TTC549 (cell line): ENCODE measurements around the gene RASSF7.

Experiments used
- FAIRE-seq: peaks from 2 replicates; lab custom pipeline; 2012; peaks lifted over from hg19 to GRCh38; lab: Jason Lieb, UNC

Gene RASSF7

DNA sequence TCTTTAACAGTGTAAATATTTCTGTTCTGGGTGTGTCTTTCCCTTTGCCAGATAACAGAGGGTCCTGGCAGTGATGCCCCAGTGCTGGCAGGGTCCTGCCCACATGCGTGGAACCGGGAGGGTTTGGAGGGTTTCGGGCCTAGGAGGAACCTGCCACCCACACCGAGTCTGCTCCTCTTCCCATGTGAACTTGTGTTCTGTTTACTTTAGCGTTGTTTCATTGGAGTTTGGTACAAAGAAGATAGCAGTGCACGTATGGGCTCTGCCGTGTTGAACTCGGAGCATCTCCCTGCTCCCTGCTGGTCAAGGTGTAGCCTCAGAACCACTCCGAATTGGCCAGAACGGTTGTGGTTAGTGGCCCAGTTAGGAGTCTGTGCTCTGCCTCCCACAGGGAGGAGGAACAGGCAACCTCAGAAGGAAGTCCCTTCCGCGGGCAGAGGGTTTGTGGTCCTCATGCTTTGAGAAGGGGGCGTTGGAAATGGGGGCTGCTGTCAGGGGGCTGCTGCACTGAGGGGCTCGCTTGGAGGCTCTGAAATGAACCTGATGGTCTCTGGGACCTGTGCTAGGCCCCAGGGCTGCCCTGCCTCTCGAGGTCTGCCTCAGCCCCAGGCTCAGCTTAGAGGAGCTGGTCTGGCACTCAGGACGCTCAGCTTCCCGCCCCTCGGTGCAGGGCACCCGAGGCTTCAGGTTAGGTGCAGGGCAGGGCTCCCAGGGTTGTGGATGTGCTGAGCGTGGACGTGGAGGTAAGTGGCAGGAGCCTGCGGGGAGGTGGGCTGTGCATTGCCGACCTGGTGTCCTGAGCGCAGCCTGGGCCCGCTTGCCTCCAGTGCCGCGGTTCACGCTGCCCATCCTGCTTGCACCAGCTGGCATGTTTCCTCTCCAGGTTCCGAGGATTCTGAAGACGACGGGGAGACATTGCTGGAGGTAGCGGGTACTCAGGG lies 25.9 kb downstream of the RASSF7 start:
- no peak for FAIRE-seq

DNA sequence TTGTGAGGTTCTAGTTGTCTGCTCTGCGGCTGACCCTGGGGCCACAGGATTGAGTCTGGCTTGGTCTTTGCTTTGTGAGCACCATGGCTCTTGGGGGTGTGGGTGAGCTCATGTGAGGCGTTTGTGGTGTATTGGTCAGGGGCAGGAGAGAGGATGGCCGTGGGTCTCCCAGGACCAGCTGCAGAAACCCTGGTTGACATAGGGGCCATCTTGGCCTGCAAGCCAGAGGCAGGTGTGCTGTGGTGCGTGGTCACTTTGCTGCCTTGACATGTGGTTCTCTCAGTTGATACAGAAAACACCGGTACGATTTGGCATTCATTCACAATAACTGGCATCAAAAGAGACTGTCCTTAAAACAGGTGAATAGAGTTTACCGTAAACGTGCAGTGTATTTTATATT lies 26.8 kb downstream of the RASSF7 start:
- FAIRE-seq, result no peak

DNA sequence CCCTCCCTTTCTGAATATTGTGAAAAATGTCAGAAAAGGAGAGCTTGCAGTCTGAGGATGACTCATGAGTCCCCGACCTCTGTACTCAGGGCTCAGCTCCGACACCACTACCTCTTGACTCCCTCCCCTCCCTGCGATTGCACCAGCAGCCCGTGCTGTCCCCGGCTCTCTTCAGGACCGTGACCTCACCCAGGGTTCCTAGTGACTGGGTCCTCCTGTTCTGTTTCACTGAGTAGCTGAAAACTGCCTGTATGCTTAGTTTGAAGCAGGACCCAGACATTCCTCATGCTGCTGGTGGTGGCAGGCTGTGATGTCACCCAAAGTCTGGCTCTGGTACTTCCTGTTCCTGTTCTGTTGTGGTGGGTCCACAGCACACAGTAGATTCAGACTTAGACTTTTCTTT lies 27.2 kb downstream of the RASSF7 start:
- no peak for FAIRE-seq

DNA sequence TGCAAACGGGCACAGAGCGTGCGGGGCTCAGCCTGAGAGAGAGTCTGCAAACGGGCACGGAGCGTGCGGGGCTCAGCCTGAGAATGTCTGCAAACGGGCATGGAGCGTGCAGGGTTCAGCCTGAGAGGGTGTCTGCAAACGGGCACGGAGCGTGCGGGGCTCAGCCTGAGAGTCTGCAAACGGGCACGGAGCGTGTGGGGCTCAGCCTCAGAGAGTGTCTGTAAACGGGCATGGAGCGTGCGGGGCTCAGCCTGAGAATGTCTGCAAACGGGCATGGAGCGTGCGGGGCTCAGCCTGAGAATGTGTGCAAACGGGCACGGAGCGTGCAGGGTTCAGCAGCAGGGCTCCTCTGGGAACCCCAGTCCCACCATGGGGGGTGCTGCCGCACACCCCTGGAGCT lies 29.0 kb downstream of the RASSF7 start:
- no peak for FAIRE-seq

DNA sequence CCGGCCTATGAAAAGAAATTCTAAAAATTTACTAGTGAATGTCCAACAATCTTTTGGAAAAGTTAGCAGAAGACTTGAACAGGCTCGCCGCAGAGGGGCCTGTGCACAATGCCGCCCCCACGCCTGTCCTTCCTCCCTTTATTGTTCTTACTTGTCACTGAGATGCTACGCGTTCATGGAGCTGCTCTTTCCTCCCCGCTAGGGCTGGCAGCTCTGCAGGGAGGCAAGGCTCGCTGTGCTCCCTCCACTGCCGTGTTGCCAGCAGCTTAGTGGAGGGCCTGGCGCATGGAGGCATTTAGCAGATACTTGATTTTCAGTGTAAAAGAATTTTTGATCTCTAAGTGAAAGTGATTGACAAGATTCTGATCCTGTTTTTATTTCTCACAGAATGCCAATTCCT lies 30.2 kb downstream of the RASSF7 start:
- no peak for FAIRE-seq

DNA sequence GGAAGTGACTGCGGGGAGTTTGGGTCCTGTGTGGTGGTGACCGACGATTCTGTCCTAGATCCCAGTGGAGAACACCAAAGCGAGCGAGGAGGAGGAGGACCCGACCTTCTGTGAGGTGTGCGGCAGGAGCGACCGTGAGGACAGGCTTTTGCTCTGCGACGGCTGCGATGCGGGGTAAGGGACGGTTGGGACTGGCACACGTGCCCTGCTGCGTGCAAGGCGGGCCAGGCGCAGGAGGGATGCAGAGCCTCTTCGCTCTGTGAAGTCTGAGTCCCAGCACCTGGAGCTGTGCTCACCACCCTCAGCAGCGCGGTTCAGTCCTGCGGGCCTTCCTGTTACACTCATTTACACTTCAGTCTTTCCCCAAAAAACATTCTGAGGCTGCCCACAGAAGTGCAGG lies 31.7 kb downstream of the RASSF7 start:
- FAIRE-seq, result no peak

DNA sequence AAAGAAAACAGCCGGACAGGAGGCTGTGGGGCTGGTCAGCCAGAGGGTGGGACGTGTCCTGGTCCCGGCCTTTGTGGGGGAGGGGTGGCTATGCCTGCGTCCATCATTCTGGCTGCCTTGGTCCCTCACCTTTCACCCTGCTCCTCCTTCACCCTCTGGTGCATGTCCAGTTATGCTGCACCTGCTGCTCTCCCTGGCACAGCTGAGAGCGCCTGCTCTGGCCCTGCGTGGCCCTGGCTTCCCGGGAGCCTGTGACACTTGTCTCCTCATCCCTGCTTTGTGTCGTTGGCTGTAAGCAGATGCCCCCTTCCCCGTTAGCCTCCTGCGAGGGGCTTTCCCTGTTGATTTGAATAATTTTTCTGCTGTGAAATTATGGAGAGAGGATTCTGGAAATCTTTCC lies 32.1 kb downstream of the RASSF7 start:
- no peak for FAIRE-seq

DNA sequence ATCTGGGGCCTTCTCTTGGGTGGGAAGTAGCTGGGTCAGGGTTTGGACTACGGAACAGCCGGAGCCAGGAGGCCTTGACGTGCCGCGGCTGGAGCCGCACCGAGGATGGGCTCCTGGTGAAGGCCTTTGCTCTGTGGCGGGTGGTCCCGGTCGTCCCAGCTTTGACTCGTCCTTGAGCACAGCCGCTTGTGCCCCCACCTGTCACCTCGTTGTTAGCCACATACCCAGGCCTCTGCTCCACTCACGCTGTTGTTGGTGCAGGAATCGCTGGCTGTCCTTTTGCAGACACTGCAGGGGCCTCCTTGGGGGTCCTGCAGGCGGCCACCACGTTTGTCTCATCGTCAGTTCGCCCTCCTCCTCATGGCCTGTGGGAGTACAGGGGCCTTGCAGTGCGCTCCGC lies 32.6 kb downstream of the RASSF7 start:
- FAIRE-seq, result no peak

DNA sequence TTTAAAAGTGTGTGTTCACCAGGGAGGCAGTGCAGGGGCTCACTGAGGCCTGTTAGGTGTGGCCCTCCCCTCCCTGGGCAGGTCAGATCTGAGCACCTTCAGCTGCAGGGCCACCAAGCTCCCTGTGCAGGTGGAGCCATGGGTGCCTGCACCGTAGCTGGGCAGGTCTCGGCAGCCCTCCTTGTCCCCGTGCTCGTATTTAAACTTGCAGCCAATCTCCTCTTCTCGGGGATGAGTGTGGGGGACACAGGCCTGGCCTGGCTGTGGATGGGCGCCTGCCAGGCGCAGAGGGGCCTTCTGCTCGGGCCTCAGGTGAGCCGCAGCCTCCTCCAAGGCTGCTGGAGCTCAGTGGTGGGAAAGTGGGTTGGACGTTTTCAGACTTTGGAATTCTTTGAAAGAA lies 34.6 kb downstream of the RASSF7 start:
- FAIRE-seq, result no peak

DNA sequence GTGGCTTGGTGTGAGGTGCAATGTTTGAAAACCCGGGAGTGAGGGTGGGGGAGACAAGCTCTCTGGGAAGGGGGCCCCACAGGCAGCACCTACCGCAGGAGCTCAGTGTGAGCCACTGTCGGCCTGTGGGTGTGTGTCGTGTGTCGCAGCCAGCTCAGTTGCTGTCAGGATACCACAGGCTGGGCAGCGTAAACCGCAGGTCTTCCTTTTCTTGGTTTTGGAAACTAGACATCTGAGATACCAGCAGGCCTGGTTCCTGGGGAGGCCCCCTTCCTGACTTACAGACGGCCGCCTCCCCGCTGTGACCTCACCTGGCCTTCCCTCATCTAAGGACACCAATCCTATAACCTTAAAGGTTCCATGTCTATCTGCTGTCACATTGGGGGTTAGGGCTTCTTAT lies 35.6 kb downstream of the RASSF7 start:
- no peak for FAIRE-seq

DNA sequence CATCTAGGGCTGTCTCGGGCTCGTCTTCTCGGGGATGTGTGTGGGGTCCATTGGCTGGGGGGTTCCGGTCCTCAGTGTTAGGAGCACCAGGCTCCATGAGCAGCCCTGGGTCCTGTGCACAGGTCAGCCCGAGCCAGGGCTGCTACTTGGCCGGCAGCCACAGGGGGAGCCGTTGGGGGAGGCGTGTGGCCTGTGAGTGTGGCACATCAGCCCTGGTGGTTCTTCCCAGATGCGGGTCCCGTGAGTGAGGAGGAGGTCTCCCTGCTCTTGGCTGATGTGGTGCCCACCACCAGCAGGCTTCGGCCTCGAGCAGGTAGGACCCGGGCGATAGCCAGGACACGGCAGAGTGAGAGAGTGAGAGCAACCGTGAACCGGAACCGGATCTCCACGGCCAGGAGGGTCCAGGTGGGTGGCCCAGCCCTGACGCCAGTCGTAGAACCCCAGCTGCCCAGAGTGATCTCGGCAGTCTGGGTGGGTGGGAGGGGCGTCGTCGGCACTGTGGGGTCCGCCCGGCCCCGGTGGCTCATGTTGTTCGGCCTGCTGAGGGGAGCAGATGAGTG lies 36.5 kb downstream of the RASSF7 start:
- no peak for FAIRE-seq

DNA sequence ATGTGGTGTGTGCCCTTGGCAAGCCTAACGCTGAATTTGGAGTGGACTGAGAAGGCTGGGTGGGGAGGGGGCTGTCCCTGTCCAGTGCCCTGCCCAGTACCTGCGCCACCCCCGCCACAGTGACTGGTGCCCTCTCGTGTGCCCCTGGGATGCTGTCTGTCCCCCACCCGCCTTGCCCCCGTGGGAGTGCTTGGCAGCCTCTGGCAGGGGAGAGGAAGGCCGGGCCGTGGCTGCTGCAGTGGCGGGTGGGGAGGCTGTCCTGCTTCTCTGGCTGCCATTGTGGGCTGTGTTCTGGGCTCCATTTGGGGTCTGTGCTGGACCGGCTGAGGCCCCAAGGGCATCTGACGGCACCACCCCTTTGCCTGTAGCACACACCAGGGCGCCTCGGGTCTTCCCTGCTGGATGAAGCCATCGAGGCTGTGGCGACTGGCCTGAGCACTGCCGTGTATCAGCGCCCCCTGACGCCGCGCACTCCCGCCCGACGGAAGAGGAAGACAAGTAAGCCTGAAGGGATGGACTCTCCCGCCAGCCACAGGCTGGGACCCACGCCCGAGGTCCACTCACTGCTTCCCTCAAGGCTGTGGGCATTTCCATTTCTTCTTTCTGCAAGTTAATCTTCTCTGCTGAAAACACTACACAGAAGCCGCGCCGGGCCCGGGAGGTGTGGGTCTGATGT lies 37.4 kb downstream of the RASSF7 start:
- FAIRE-seq, result no peak

DNA sequence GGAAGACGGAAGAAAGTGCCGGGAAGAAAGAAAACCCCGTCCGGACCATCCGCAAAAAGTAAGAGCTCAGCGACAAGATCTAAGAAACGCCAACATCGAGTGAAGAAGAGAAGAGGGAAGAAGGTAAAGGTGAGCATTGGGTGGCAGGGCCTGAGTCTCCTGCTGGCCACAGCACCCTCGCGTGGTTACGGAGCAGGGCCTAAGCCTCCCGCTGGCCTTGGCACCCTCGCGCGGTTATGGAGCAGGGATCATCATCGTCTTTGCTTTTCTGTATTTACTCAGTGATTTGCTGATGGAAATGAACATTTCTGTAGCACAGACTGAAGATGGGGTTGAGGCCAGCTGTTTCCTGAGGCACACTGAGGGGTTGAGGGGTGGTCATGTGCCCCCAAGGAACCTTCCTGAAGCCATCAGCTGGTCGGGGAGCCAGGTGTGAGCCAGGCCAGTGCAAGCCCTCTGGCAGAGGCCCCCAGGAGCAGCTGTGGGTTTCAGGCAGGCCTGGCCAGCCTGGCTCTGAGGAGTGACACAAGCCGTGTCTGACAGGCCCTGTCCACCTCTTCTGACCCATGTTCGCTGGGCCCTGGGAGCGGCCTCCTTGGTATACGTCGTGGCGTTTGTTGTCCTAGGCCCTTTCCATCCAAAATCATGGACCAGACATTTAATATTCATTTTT lies 40.9 kb downstream of the RASSF7 start:
- FAIRE-seq, result no peak

DNA sequence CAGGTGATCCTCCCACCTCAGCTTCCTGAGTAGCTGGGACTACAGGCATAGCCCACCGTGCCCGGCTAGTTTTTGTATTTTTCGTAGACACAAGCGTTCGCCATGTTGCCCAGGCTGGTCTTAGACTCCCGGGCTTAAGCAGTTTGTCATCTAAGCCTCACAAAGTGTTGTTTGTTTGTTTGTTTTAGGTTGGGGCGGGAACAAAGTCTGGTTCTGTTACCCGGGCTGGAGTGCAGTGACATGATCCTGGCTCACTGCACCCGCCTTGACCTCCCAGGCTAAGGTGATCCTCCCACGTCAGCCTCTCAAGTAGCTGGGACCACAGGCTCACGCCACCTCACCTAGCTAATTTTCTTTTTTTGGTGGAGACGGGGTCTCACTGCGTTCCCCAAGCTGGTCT lies 42.4 kb downstream of the RASSF7 start:
- FAIRE-seq, result no peak

DNA sequence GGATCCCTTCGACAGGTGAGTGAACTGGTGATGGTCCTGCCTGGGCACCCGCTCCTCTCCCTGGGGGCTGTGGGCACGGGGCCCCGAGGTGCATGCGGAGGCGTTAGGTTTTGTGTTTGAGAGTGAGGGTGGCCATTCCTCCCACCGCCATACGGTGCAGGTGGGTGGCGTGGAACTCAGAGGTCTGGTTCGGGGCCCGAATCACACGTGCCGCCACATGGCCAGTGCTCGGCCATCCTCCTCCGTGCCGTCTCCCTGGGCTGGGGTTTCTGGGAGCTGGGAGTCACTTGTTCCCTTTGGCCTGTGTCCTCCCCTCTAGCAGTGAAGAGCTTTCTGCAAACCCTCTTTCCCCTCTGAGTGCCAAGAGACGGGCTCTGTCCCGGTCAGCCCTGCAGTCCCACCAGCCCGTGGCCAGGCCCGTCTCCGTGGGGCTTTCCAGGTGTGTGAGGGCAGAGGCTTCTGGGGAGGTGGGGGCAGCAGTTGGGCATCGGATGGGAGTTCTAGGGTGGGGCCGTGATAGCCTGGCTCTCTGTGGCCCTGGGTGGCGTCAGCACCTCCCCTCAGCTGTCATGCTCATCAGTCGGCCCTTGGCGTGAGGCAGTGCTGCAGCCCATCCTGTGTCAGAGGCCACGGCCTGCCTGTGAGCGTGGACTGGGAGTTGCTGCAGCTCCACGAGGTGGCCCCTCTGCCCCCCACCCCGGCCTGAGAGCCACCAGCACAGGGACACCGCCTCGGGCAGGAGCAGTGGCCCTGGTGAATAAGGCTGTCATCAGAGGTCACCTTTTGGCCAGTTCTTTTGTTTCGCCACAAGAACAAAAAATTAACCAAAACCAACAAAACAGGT lies 44.7 kb downstream of the RASSF7 start:
- FAIRE-seq, result no peak

DNA sequence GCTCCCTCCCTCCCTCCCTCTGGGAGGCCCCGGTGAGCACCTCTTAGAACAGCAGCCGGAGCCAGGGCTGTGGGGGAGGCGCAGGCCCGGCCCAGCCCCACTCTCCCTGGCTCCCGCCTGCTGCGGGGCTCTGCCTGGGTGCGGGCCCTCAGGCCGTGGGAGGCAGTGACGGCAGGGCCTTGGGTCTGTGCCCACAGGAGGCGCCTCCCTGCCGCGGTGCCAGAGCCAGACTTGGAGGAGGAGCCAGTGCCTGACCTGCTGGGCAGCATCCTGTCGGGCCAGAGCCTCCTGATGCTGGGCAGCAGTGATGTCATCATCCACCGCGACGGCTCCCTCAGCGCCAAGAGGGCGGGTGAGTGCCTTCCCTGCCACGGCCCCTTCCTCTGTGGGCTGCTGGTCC lies 45.5 kb downstream of the RASSF7 start:
- no peak for FAIRE-seq

DNA sequence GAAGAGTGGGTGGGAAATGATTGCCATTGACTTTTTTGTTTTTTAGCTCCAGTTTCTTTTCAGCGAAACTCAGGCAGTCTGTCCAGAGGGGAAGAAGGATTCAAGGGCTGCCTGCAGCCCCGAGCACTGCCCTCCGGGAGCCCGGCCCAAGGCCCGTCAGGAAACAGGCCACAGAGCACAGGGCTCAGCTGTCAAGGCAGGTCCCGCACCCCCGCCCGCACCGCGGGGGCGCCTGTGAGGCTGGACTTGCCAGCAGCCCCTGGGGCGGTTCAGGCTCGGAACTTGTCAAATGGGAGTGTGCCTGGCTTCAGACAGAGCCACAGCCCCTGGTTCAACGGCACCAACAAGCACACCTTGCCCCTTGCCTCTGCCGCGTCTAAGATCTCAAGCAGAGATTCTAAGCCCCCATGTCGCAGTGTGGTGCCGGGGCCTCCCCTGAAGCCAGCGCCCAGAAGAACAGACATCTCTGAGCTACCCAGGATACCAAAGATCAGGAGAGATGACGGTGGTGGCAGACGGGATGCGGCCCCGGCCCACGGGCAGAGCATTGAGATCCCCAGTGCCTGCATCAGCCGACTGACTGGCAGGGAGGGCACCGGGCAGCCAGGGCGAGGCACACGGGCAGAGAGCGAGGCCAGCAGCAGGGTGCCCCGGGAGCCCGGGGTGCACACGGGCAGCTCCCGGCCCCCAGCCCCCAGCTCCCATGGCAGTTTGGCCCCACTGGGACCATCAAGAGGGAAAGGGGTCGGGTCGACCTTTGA lies 46.4 kb downstream of the RASSF7 start:
- no peak for FAIRE-seq

DNA sequence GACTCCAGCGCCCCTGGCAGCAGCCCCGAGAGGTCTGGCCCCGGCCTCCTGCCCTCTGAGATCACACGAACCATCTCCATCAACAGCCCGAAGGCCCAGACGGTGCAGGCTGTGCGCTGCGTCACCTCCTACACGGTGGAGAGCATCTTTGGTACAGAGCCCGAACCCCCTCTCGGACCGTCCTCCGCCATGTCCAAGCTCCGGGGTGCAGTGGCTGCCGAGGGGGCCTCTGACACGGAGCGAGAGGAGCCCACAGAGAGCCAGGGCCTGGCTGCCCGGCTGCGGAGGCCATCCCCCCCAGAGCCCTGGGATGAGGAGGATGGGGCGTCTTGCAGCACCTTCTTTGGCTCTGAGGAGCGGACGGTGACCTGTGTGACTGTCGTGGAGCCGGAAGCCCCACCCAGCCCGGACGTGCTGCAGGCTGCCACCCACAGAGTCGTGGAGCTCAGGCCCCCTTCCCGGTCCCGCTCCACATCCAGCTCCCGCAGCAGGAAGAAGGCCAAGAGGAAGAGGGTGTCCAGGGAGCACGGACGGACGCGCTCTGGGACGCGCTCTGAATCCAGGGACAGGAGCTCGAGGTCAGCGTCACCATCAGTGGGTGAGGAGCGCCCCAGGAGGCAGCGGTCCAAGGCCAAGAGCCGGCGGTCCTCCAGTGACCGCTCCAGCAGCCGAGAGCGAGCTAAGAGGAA lies 47.3 kb downstream of the RASSF7 start:
- FAIRE-seq, result no peak

DNA sequence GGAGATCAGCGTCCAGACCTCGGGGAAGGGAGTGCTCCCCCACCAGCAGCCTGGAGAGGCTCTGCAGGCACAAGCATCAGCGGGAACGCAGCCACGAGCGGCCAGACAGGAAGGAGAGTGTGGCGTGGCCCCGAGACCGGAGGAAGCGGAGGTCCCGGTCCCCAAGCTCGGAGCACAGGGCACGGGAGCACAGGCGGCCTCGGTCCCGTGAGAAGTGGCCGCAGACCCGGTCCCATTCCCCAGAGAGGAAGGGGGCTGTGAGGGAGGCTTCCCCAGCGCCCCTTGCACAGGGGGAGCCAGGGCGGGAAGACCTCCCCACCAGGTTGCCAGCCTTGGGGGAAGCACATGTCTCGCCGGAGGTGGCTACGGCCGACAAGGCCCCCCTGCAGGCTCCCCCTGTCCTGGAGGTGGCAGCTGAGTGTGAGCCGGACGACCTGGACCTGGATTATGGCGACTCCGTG lies 48.1 kb downstream of the RASSF7 start:
- FAIRE-seq, result no peak

DNA sequence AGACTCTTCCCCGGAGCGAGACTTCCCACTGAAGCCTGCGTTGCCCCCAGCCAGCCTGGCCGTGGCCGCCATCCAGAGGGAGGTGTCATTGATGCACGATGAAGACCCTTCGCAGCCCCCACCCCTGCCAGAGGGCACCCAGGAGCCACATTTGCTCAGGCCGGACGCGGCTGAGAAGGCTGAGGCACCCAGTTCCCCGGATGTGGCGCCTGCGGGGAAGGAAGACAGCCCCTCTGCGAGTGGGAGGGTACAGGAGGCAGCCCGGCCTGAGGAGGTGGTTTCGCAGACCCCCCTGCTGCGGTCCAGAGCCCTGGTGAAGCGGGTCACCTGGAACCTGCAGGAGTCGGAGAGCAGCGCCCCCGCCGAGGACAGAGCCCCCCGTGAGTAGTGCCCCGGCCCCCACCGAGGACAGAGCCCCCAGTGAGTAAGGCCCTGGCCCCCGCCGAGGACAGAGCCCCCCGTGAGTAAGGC lies 48.6 kb downstream of the RASSF7 start:
- no peak for FAIRE-seq
